BJ (cell line): Measurements from ENCODE around the gene PDE1C. TPM values are rescaled to one million over a fixed set of nuclear protein-coding genes. Genes with fewer than 3 reads are reported as not detected.

Experiments used
- CTCF ChIA-PET: fragments of 350-600 bp; formaldehyde crosslinking; extraction: SDS; loops from one replicate; lab custom pipeline; 2021; ENCODE audit warnings: antibody characterized with exemption, inconsistent platforms; lab: Yijun Ruan, JAX
- POLR2A ChIA-PET: fragments of 300-600 bp; sonication (Branson Sonifier 250); formaldehyde crosslinking; extraction: SDS; loops from one replicate; lab custom pipeline; 2021; ENCODE audit warnings: antibody characterized with exemption; lab: Charles Lee
- DNase-seq: peaks from one replicate; pipeline ENCODE4 v3.0.0-alpha.2; 2011; ENCODE audit warnings: low read depth
- H3K27me3 ChIP-seq: 2 replicates; pipeline ENCODE4 v1.6.0; 2011; ENCODE audit warnings: low read length; ENCODE audit not compliant: control insufficient read depth, insufficient read depth
- H3K36me3 ChIP-seq: 2 replicates; pipeline ENCODE4 v1.5.1; 2011; ENCODE audit warnings: low read length; ENCODE audit not compliant: control insufficient read depth, insufficient read depth
- H3K4me3 ChIP-seq: 2 replicates; pipeline ENCODE4 v1.5.1; 2011; ENCODE audit warnings: low read depth, mild to moderate bottlenecking, control low read depth, low read length
- CTCF ChIP-seq: IDR thresholded peaks from 2 replicates; pipeline ENCODE4 v1.5.1; 2011; ENCODE audit warnings: low read depth, mild to moderate bottlenecking, control low read depth, inconsistent platforms, low read length, moderate library complexity; ENCODE audit not compliant: insufficient read depth
- polyA plus RNA-seq: library from polyadenylated mRNA; depleted of rRNA; stranded (reverse); fragments of >200 nt; gene quantifications from 2 replicates; pipeline ENCODE4 v1.2.3, GENCODE V29; 2011

The PDE1C gene
- polyA plus RNA-seq, 1 experiment = 19.6 TPM

- Histone ChIP-seq H3K36me3 (no peaks in the 10 kb centered on the region), H3K27me3 (no peaks in the 10 kb centered on the region), H3K4me3 (no peak overlapping the region)
- CTCF ChIA-PET = interaction anchor here (1.1 kb wide), 1 partner anchor 39 kb away, joined by 4 read pairs; no protein-coding TSS in a partner anchor
- no peak for TF ChIP-seq CTCF
- POLR2A ChIA-PET = no interaction called here
- no peak for DNase-seq
Observed at GRCh38 chr7:31716355-31716754, 353.9 kb downstream of the PDE1C start.

GRCh38 chr7:31710171-31710570, 360.0 kb downstream of the PDE1C start:
- CTCF ChIA-PET = no interaction called here
- TF ChIP-seq CTCF = no peak
- POLR2A ChIA-PET = no interaction called here
- Histone ChIP-seq H3K36me3 (no peaks in the 10 kb centered on the region), H3K4me3 (no peak overlapping the region), H3K27me3 (no peaks in the 10 kb centered on the region)
- no peak for DNase-seq

- Histone ChIP-seq H3K4me3 (no peak overlapping the region), H3K27me3 (no peaks in the 10 kb centered on the region), H3K36me3 (no peaks in the 10 kb centered on the region)
- ChIA-PET POLR2A (no interaction called here), CTCF (no interaction called here)
- no peak for DNase-seq
- no peak for TF ChIP-seq CTCF
Observed at GRCh38 chr7:31707089-31707488, 363.1 kb downstream of the PDE1C start.

- ChIA-PET POLR2A (no interaction called here), CTCF (no interaction called here)
- H3K4me3 ChIP-seq = no peak overlapping the region
- DNase-seq = no peak
- no peak for TF ChIP-seq CTCF
- no peaks in the 10 kb centered on the region for H3K27me3 ChIP-seq
- H3K36me3 ChIP-seq = no peaks in the 10 kb centered on the region
Observed at GRCh38 chr7:31705377-31705776, 364.8 kb downstream of the PDE1C start.

- no peak for DNase-seq
- H3K36me3 ChIP-seq = no peaks in the 10 kb centered on the region
- POLR2A ChIA-PET = no interaction called here
- TF ChIP-seq CTCF = no peak
- CTCF ChIA-PET = interaction anchor here (2.0 kb wide), 1 partner anchor 9 kb away, joined by 5 read pairs; no protein-coding TSS in a partner anchor
- H3K4me3 ChIP-seq = no peak overlapping the region
- no peaks in the 10 kb centered on the region for H3K27me3 ChIP-seq
Observed at GRCh38 chr7:31702354-31702753, 367.9 kb downstream of the PDE1C start.
